Mucosa of descending colon (tissue), 3 donors: Measurements from ENCODE around the gene SLC4A1AP. TPM values are rescaled to one million over a fixed set of nuclear protein-coding genes. Genes with fewer than 3 reads are reported as not detected.

Source experiments
- ATAC-seq: fragments of 200-7000 bp; cut with Tn5 transposase; one replicate; pipeline ENCODE4 v1.9.1; 2020; ENCODE audit warnings: mild to moderate bottlenecking, moderate library complexity
- DNase-seq, 3 donors: peaks; one replicate each; pipeline ENCODE4 v3.0.0-alpha.2; 2020
- H3K36me3 ChIP-seq: fragments of 200-600 bp; one replicate; pipeline ENCODE4 v1.8.0; 2021; ENCODE audit warnings: low read depth, mild to moderate bottlenecking
- H3K4me1 ChIP-seq: fragments of 200-600 bp; one replicate; pipeline ENCODE4 v1.8.0; 2021; ENCODE audit warnings: low read depth, mild to moderate bottlenecking
- H3K4me3 ChIP-seq: fragments of 200-600 bp; one replicate; pipeline ENCODE4 v1.8.0; 2021; ENCODE audit warnings: mild to moderate bottlenecking
- H3K9me3 ChIP-seq: fragments of 200-600 bp; one replicate; pipeline ENCODE4 v1.8.0; 2021; ENCODE audit warnings: mild to moderate bottlenecking
- CTCF ChIP-seq: fragments of 200-600 bp; IDR thresholded peaks from one replicate; pipeline ENCODE4 v1.8.0; 2022; ENCODE audit warnings: antibody characterized with exemption, mild to moderate bottlenecking
- intact Hi-C, 2 donors: fragments of 100-400 bp; cut with DNase I in 1 of 2; cut with micrococcal nuclease in 1 of 2; formaldehyde crosslinking; loops; one replicate each; pipeline versions ENCODE4 v1.11.0 to v1.11.1; 2022; cut with DNase I, micrococcal nuclease
- total RNA-seq, 3 donors: library from RNA; stranded (reverse); fragmentation: NEBNext Ultra II Directional in 2 of 3; extraction: Animal tissue kit (Norgen Biotek cat#: 25700) in 2 of 3; gene quantifications; one replicate each; pipeline versions ENCODE4 v1.2.1 to v1.2.4, GENCODE V29; 2021 to 2023
- donor health status: DM: no; HTN: no; CAD: no; lungs with moderate emphysema.
- donor health status: DM: no; HTN: no; CAD: no.
- donor health status: DM: no; HTN: yes; CAD: no.

SLC4A1AP gene
- total RNA-seq, 3 donors from 2014 or later: 14.8 to 15.8 (median 15.5) TPM

GRCh38 chr2:27715318-27716210 lies 51.9 kb downstream of the SLC4A1AP start:
- no peak for TF ChIP-seq CTCF
- ATAC-seq (peak; percentile 63), DNase-seq (no peak)
- intact Hi-C loops: no loop called here
- H3K4me1 ChIP-seq: no peaks in the 10 kb centered on the region
- H3K36me3 ChIP-seq: no peaks in the 10 kb centered on the region
- H3K4me3 ChIP-seq: no peak overlapping the region
- H3K9me3 ChIP-seq: no peaks in the 10 kb centered on the region

- Histone ChIP-seq H3K4me3 (no peak overlapping the region), H3K36me3 (no peaks in the 10 kb centered on the region), H3K4me1 (no peaks in the 10 kb centered on the region), H3K9me3 (no peaks in the 10 kb centered on the region)
- DNase-seq (no peak), ATAC-seq (no peak)
- TF ChIP-seq CTCF: no peak
- intact Hi-C loops: no loop called here
These were observed 52.8 kb downstream of the SLC4A1AP start for GRCh38 chr2:27716301-27717069.

GRCh38 chr2:27717070-27717795 lies 53.5 kb downstream of the SLC4A1AP start:
- no peak for TF ChIP-seq CTCF
- Histone ChIP-seq H3K4me3 (no peak overlapping the region), H3K9me3 (no peaks in the 10 kb centered on the region), H3K36me3 (no peaks in the 10 kb centered on the region), H3K4me1 (no peaks in the 10 kb centered on the region)
- DNase-seq (no peak), ATAC-seq (no peak)
- intact Hi-C loops: no loop called here

GRCh38 chr2:27720004-27720551 lies 56.4 kb downstream of the SLC4A1AP start:
- no peaks in the 10 kb centered on the region for H3K9me3 ChIP-seq
- intact Hi-C loops: no loop called here
- DNase-seq (no peak), ATAC-seq (peak; percentile 56)
- no peak for TF ChIP-seq CTCF
- H3K4me3 ChIP-seq: no peak overlapping the region
- no peaks in the 10 kb centered on the region for H3K4me1 ChIP-seq
- no peaks in the 10 kb centered on the region for H3K36me3 ChIP-seq

GRCh38 chr2:27721335-27721734 lies 57.6 kb downstream of the SLC4A1AP start:
- no peak for TF ChIP-seq CTCF
- Histone ChIP-seq H3K4me3 (no peak overlapping the region), H3K36me3 (no peaks in the 10 kb centered on the region), H3K4me1 (no peaks in the 10 kb centered on the region), H3K9me3 (no peaks in the 10 kb centered on the region)
- no peak for DNase-seq
- intact Hi-C loops: no loop called here
- ATAC-seq: peak; percentile 38
